A204.1 (cell line): Measurements from ENCODE around the gene STMND1.
A peak's percentile ranks its signal among the peaks of the same experiment; 100 is the strongest.
"Not testable (repeated sequence)": the region's sequence is repeated elsewhere in the genome, so short reads cannot be mapped to it uniquely, and the experiment has no call there.

Experiments
- FAIRE-seq: peaks from 2 replicates; lab custom pipeline; 2012; peaks lifted over from hg19 to GRCh38; lab: Jason Lieb, UNC

STMND1 gene

DNA sequence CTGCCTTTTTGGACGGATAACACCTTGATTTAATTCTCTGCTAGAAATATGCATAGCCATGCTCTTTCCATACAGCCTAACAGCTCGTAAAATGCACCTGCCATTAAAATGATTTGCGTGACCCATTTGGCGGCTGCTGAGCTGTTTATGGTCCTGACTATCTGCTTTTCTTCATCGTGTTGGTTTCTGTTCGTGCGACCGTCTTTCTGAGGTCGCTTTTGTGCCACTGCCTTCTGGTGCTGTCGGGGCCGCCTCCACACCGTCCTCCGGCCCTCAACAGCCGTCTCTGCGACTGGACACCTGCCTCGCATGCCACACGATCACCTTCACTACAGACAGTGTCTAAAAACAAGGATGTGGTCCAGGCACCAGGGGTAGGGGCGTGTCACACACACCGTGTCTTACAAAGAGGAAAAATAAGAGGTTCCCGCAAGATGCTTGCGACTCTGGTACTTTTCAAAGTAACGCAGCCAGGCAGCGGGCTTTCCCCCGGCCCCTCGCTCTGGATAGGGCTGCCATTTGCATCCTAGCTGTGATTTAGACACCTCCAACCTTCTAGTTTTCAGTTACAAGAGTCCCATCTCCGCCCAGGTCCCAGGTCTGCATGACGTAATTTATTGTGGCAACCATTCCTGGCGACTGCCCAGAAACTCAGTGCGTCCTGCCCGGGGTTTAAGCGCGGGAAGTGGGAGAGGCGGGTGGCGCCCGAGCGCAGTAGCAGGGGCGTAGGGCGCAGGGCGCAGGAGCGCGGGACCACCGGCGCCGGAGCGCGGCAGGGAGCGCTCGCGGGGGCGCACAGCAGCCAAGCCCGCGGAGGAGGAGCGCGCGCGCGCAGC lies at the start of gene STMND1:
STMND1 (plus strand) TSS at position 629 of the 836 bp plus-strand sequence. CDS start 208 bp downstream, outside the sequence.
- FAIRE-seq = no peak

DNA sequence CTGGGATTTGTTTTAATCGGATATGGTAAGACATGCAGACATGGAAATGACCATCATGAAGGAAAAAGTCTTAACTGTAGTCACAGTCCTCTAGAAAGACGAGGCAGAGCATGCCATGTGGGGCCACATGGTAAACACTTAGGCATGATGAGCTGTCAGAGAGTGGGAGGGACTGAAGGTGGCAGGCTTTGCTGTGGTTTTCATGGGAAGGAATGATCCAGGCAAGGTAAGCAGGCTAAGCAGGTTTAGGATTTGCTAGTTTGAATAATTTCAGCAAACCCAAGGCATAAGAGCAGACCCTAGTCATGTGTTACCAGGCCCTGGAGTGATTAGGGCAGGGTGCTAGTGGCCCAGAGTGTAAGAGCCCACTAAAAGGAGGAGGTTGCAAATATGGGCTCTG lies 47.2 kb upstream of the STMND1 start:
- no peak for FAIRE-seq

DNA sequence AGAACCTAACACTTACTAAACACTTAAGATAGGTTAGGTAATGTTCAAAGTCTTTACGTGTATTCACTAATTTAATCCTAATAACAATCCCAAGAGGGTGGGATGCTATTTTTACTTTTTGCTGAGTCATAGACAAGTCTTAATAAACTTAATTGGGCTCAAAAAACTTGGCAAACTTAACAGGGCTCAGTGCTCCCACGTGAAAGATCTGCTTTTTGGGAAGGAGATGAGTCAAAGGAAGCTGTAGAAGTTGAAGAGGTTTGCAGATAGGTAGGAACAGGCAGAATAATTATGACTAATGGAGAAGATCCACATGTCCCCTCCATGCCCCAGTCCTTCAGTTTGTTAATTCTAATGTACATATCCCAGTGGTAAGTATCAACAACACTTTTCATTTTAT lies 44.5 kb upstream of the STMND1 start:
- FAIRE-seq = no peak

DNA sequence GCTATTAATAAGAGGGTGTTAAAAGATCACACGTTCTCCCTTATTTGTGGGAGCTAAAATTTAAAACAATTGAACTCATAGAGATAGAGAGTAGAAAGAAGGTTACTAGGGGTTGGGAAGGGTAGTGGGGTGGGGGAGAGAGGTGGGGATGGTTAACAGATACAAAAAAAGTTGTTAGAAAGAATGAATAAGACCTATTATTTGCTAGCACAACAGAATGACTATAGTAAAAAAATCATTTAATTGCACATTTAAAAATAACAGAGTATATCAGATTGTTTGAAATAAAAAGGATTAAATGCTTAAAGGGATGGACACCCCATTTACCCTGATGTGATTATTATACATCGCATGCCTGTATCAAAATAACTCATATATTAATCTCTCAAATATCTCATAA lies 43.3 kb upstream of the STMND1 start:
- no peak for FAIRE-seq

DNA sequence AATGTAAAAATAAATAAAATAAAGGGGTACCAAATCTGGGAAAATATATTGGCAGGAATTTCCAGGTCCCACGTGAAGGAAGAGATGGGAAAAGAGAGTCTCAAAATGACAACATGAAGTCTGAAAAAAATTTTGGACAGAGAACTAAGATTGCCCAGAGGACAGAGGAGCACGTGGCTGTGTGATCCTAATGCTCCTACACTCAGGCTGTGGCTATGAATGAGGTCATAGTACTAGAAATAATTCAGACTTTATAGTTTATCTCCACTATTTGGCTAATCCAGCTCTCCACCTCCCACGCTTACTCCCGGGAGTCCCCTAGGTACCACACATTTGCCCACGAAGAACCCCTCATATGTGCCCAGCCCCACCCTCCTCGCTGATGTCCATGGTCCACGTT lies 42.8 kb upstream of the STMND1 start:
- no peak for FAIRE-seq

DNA sequence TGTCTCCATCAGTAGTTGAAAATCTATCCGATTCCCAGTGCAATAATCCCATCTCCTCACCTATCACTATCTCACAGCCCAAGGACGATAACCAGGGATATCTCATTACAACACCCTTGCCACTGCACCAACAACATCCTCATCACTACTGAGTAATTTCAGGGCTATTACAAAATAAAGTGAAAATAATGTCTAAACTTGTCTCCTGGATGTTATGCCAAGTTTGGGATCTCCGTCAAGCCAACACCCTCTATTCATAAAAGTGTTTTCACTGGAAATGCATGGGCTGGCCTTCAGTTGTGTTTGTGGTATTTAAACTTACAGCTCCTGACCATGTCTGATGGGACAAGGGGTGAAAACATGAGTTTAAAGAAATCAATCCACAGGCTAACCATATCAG lies 42.0 kb upstream of the STMND1 start:
- no peak for FAIRE-seq

DNA sequence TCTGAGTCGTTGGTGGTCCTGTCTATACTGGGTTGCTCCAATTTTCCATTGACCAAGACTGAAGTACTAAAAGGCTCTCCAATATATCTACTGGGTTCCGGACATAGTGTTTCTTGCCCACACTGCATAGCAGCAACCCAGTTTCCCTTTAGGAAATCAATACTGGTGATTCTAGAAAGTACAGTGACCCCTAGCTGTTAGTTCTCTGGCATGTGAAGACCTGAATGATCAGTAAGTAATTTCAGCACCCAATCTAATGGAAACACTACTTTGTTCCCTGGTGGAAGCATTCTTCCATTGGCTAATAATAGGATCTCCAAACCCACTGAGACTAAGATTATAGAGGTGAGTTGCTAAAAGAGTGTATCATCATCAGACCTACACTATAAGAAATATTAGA lies 40.8 kb upstream of the STMND1 start:
- FAIRE-seq = no peak

DNA sequence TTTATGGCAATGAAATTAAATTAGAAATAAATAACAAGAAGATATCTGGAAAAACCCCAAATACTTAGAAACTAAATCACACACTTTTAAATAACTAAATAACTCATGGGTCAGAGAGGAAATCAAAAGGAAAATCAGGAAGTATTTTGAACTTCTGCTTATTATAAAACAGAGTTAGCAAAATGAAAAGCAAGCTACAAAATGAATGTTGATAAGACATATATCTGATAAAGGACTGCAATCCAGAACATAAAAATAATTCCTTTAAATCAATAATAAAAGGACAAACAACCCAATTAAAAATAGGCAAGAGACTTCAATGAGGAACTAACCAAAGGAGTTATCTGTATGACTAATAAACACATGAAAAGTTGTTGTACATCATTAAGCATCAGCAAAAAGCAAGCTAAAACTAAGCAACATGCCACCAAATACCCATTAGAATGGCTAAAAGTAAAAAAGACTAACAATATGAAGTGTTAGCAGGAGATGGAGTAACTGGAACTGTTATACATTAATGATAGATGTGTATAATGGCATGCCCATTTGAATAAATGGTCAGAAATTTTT lies 38.9 kb upstream of the STMND1 start:
- FAIRE-seq = no peak

DNA sequence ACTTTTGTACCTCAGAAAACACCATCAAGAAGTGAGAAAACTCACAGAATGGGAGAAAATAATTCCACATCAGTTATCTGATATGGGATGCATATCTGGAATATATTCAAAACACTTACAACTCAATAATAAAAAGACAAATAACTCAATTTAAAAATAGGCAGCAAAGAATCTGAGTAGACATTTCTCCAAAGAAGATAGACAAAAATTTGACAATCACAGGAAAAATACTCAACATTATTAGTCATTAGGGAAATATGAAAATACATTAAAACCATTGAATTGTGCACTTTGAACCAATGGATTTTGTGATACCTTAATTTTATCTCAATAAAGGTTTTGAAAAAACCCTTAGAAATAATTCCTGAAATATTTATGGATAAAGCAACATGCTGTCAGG lies 36.9 kb upstream of the STMND1 start:
- no peak for FAIRE-seq

DNA sequence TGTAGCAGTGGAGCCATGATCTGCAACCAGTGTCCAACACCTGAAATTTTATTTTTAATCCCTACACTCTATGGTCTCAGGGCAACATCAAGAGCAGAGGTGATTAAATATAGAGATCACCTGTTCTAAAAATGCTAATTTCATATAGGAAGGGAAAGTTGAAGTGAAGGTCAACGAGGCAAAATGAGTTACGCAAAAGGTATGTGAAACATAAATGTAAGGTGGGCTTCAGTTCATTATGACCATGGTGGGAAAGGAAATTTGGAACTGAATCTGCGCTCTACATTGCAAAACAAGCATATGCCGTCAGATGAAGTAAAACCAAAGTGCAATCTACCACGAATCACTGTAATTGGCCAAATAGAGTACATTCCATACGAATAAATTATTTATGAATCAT lies 35.2 kb upstream of the STMND1 start:
- FAIRE-seq = no peak

DNA sequence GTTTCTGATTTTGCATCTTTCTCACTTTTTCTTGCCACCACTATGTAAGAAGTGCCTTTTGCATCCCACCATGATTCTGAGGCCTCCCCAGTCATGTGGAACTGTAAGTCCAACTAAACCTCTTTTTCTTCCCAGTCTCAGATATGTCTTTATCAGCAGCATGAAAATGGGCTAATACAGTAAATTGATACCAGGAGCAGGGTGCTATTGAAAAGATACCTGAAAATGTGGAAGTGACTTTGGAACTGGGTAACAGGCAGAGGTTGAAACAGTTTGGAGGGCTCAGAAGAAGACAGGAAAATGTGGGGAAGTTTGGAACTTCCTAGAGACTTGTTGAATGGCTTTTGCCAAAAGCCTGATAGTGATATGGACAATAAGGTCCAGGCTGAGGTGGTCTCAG lies 32.9 kb upstream of the STMND1 start:
- not testable (repeated sequence) for FAIRE-seq

DNA sequence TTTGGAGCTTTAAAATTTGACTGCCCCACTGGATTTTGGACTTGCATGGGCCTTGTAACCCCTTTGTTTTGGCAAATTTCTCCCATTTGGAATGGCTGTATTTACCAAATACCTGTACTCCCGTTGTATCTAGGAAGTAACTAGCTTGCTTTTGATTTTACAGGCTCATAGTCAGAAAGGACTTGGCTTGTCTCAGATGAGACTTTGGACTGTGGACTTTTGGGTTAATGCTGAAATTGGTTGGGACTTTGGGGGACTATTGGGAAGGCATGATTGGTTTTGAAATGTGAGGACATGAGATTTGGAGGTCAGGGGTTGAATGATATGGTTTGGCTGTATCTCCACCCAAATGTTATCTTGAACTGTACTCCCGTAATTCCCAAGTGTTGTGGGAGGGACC lies 31.4 kb upstream of the STMND1 start:
- not testable (repeated sequence) for FAIRE-seq

DNA sequence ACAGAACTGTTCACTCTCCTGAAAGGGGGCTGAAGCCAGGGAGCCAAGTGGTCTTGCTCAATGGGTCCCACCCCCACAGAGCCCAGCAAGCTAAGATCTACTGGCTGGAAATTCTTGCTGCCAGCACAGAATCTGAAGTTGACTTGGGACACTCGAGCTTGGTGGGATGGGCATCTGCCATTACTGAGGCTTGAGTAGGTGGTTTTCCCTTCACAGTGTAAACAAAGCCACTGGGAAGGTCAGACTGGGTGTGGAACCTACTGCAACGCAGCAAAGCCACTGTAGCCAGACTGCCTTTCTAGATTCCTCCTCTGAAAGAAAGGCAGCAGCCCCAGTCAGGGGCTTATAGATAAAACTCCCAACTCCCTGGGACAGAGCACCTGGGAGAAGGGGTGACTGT lies 28.3 kb upstream of the STMND1 start:
- not testable (repeated sequence) for FAIRE-seq

DNA sequence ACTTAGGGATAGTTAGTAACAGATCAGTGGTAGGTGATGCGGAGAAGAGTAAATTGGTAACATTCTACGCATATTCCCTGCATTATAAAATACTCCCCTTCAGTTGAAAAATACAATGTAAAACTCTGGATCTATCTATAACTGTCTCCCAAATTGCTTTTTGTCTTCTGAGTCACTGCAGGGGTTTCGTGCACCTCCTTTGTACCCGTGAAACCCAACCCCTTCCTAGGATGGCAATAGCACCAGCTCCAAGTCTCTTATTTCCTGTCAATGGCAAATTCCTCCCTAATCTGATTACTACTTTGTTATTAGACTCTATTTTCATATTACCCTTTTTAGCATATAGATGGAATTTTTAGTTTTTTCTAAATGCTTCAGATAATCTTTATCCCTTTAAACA lies 20.6 kb upstream of the STMND1 start:
- no peak for FAIRE-seq

DNA sequence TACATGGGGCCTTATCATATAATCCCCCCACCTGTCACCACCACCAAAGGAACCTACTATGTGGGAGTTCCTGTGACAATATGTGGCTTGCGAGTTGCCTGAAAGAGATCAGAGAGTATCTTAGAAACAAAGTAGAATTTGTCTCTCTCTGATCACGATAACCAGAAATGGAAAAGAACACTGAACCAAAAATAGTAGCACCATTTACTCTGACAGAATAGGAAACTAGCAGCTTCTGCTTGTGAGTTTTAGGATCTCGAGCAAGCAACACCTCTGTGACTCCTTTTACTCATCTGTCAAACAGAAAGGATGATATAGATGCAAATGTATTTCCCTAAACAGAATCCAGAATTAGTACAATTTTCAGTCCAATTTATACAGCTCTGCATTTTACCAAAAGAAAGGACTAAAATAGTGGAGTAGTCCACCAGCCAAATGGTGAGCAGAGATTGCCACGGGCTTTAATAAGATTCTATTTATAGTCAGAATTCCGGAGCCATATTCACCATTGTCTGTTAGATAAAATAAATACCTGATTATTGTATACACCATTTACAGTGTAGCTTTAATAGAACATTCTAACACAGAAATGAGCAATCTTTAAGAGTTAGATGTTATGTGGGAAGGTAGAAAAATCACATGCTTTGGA lies 19.9 kb upstream of the STMND1 start:
- FAIRE-seq = no peak

DNA sequence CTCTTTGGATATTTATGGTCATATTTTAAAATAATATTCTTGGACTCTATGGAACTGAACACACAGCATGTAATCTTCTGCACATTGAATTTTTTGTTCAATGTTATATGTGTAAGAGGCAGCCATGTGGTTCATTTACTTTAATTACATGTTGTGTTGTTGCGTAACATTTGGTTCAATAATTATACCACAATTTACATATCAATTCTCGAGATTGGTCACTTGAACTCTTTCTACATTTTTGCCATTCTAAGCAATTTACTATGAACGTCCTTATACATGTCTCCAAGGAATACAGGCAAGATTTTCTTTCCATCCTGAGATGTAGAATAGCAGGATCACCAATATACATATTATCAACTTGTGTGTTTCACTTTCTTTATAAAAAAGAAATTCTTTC lies 18.5 kb upstream of the STMND1 start:
- no peak for FAIRE-seq

DNA sequence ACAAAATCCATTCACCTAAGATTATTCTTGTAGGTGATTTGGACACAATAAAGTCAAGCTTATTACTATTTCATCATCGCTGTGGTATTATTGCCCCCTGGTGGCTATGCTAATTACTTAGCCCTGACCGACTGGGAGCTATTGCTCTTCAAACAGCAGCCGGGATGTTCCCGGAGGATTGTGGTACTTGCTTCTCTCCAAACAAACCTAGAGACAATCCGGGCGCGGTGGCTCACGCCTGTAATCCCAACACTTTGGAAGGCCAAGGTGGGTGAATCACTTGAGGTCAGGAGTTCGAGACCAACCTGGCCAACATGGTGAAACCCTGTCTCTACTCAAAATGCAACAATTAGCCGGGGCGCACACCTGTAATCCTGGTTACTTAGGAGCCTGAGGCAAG lies 15.4 kb upstream of the STMND1 start:
- FAIRE-seq = no peak

DNA sequence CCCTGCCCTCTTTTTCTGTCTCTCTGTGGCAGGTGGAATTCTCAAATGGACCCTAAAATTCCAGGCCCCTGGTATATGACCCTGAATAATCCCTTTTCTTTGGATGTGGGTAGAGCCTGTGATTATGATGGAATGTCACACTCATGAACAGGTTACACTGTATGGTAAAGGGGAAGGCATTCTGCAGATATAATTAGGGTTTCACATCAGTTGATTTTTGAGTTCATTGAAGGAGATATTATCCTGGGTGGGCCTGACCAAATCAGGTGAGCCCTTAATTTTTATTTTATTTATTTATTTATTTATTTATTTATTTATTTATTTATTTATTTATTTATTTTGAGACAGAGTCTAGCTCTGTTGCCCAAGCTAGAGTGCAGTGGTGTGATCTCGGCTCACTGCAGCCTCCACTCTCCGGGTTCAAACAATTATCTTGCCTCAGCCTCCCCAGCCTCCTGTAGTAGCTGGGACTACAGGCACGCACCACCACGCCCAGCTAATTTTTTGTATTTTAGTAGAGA lies 13.7 kb upstream of the STMND1 start:
- no peak for FAIRE-seq

DNA sequence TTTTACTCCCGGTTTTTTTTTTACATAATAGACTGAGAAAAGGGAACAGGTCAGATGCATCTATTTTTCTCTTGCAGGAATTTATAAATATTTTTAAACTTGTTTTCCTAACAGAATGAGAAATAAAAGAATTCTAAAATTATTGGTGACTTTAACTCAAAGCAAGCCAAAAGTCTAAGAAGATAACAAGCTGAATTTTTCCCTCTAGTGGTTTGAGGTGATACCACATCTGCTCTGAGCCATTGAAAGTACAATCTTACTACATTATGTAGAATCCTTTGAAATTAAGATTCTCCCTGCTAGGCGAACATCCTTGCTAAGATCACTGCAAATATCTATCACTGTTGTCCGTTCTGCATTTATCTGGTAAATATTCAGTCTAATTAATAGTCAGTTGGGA lies 10.7 kb upstream of the STMND1 start:
- FAIRE-seq = peak; percentile 16

DNA sequence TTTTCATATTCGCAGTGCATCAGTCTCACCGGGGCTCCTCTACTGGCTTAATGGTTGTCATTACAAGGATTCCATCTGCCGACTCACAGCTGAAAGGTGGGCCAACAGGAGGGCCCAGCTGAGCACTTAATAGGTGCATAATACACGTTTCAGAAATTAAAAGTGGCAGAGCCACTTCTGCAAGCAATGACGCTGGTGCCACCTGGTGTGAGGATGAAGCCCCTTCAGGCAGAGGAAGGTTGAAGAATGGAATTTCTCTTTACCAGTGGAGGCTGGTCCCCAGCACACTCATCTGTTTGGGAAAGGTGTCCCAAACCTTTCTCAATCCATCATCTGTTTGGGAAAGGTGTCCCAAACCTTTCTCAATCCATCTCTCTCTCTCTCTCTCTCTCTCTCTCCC lies 8.2 kb upstream of the STMND1 start:
- no peak for FAIRE-seq

DNA sequence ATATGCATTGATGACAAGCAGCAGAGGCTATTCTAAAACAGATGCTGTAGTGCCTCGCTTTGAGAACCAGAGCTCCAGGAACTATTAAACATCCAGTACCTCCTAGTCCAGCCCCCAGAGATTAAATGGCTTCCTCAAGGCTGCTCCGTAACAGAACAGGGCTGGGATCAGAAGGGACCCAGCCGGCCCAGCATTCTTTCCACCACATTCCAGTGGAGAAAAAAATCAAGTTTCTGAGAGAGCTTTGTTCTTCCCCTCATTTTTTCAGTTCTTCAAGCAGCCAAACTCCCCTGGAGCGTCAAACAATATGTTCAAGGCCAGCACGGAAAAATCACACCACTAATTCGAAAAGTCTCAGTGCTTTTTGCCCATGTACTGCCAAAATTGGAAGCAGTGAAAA lies 5.8 kb upstream of the STMND1 start:
- FAIRE-seq = no peak

DNA sequence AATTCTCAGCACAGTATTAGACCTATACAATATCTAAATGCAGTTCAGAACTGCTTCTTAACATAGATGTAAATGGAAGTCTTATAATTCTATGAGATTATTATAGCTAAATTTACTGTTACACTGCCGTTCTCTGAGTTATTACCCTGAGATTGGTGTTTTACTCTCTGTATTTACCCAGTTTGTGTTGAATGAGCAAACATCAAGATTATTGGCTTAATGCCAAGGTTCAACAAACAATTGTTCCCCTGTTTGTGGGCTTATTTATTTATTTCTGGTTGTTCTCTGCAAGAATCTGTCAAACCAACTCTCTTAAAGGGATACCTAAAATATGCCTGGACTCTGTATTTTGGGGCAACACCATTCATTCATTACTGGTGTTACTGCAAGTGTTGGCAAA lies 5.2 kb upstream of the STMND1 start:
- FAIRE-seq = no peak

DNA sequence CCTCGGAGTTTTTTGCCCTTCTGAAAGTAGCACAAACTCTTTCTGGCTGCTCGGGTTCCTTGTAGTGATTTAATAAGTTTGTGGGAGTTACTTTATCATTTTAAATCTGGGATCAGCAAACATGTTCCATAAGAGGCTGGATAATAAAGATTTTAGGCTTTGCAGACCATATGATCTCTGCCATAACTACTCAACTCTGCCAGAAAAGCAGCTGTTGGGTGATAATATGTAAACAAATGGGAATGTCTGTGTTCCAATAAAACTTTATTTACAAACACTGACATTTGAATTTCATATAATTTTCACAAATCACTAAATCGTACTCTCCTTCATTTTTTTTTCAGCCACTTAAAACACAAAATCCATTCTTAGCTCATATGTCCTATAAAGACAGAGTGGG lies 3.9 kb upstream of the STMND1 start:
- FAIRE-seq = no peak
